NB4 (cell line): Measurements from ENCODE around the gene DENND5B.

Experiments used
- CTCF ChIP-seq: IDR thresholded peaks from one replicate; pipeline ENCODE4 v1.5.1; 2012; ENCODE audit warnings: low read depth, low read length
- MYC ChIP-seq: IDR thresholded peaks from 2 replicates; pipeline ENCODE4 v1.6.1; 2011; ENCODE audit warnings: low read depth, low read length
- POLR2A ChIP-seq: IDR thresholded peaks from 2 replicates; pipeline ENCODE4 v1.6.1; 2011; ENCODE audit warnings: mild to moderate bottlenecking; ENCODE audit not compliant: insufficient read length; ENCODE audit errors: extremely low read depth

GRCh38 chr12:31471051-31471450, 119.9 kb downstream of the DENND5B start:
- TF ChIP-seq CTCF: no peak
- no peak for TF ChIP-seq POLR2A
- no peak for TF ChIP-seq MYC
